ENCODE data around the gene TENM3.

Gene TENM3

GRCh38 chr4:182291597-182292270 is 48.5 kb downstream of the TENM3 start:
- no peak for DNase-seq

- DNase-seq = no peak
Measured at GRCh38 chr4:182292612-182293011, 49.4 kb downstream of the TENM3 start.

- DNase-seq = no peak
Measured at GRCh38 chr4:182293691-182294255, 50.6 kb downstream of the TENM3 start.

- DNase-seq = no peak
Measured at GRCh38 chr4:182294451-182294850, 51.2 kb downstream of the TENM3 start.

- DNase-seq = no peak
Measured at GRCh38 chr4:182297659-182298058, 54.5 kb downstream of the TENM3 start.

GRCh38 chr4:182301736-182302135 is 58.5 kb downstream of the TENM3 start:
- no peak for DNase-seq

- no peak for DNase-seq
Measured at GRCh38 chr4:182303847-182304246, 60.6 kb downstream of the TENM3 start.

- DNase-seq = no peak
Measured at GRCh38 chr4:182306792-182307507, 63.7 kb downstream of the TENM3 start.

- no peak for DNase-seq
Measured at GRCh38 chr4:182307746-182308145, 64.5 kb downstream of the TENM3 start.

- no peak for DNase-seq
Measured at GRCh38 chr4:182309877-182310276, 66.7 kb downstream of the TENM3 start.

GRCh38 chr4:182310316-182310715 is 67.1 kb downstream of the TENM3 start:
- DNase-seq = no peak

- no peak for DNase-seq
Measured at GRCh38 chr4:182310962-182311361, 67.8 kb downstream of the TENM3 start.

GRCh38 chr4:182314537-182314936 is 71.3 kb downstream of the TENM3 start:
- DNase-seq = no peak

- DNase-seq = no peak
Measured at GRCh38 chr4:182318256-182318655, 75.1 kb downstream of the TENM3 start.

- DNase-seq = no peak
Measured at GRCh38 chr4:182320092-182320491, 76.9 kb downstream of the TENM3 start.

- no peak for DNase-seq
Measured at GRCh38 chr4:182320580-182320979, 77.4 kb downstream of the TENM3 start.

GRCh38 chr4:182324282-182324681 is 81.1 kb downstream of the TENM3 start:
- no peak for DNase-seq

GRCh38 chr4:182325397-182325796 is 82.2 kb downstream of the TENM3 start:
- DNase-seq = no peak

- DNase-seq = no peak
Measured at GRCh38 chr4:182325848-182326255, 82.7 kb downstream of the TENM3 start.

- DNase-seq = no peak
Measured at GRCh38 chr4:182328505-182328904, 85.3 kb downstream of the TENM3 start.

GRCh38 chr4:182337366-182337765 is 94.2 kb downstream of the TENM3 start:
- DNase-seq = no peak

- DNase-seq = no peak
Measured at GRCh38 chr4:182338063-182338462, 94.9 kb downstream of the TENM3 start.

GRCh38 chr4:182338746-182339145 is 95.5 kb downstream of the TENM3 start:
- DNase-seq = no peak

GRCh38 chr4:182339221-182339641 is 96.0 kb downstream of the TENM3 start:
- no peak for DNase-seq
